Panc1 (cell line): ENCODE measurements around the gene CYP2C8. TPM values are rescaled to one million over a fixed set of nuclear protein-coding genes. Genes with fewer than 3 reads are reported as not detected.

ENCODE experiments used
- ATAC-seq: fragments of 200-7000 bp; cut with Tn5 transposase; 2 replicates; pipeline ENCODE4 v1.9.1; 2020; ENCODE audit warnings: mild to moderate bottlenecking, moderate library complexity
- BruUV-seq: library from RNA; stranded (reverse); fragments of 400-500 nt; replicated peaks from 2 replicates; lab custom pipeline; 2021; lab: Mats Ljungman, UMichigan
- CTCF ChIA-PET: fragments of 300-600 bp; sonication (Branson Sonifier 250); formaldehyde crosslinking; loops from one replicate; lab custom pipeline; 2022; ENCODE audit warnings: antibody characterized with exemption; lab: Charles Lee
- POLR2A ChIA-PET: fragments of 300-600 bp; sonication (Branson Sonifier 250); formaldehyde crosslinking; loops from one replicate; lab custom pipeline; 2022; ENCODE audit warnings: antibody characterized with exemption; lab: Charles Lee
- DNase-seq: peaks from one replicate; pipeline ENCODE4 v3.0.0-alpha.2; 2010; ENCODE audit warnings: low read depth, low spot score
- H3K27ac ChIP-seq: 2 replicates; pipeline ENCODE4 v1.5.1; 2011; ENCODE audit warnings: mild to moderate bottlenecking, low read length, inconsistent platforms
- H3K27me3 ChIP-seq: fragments of 200-500 bp; sonication (Bioruptor generic); 2 replicates; pipeline ENCODE4 v1.6.0; 2014; ENCODE audit warnings: low read length, inconsistent platforms; ENCODE audit not compliant: control insufficient read depth, insufficient read depth
- H3K36me3 ChIP-seq: fragments of 200-500 bp; sonication (Bioruptor generic); 2 replicates; pipeline ENCODE4 v1.5.1; 2014; ENCODE audit warnings: inconsistent platforms, mild to moderate bottlenecking, low read length, moderate library complexity; ENCODE audit not compliant: control insufficient read depth, insufficient read depth
- H3K4me1 ChIP-seq: 2 replicates; pipeline ENCODE4 v1.5.1; 2011; ENCODE audit warnings: inconsistent platforms, mild to moderate bottlenecking, low read length, moderate library complexity; ENCODE audit not compliant: control insufficient read depth, insufficient read depth
- H3K4me3 ChIP-seq, 2 experiments: 2 replicates each; pipeline ENCODE4 v1.5.1; 2011 to 2012; ENCODE audit warnings: low read depth in 2 of 2, low read length in 2 of 2, mild to moderate bottlenecking in 2 of 2, inconsistent platforms in 1 of 2, moderate library complexity in 1 of 2
- H3K9me3 ChIP-seq: fragments of 200-500 bp; sonication (Bioruptor generic); 2 replicates; pipeline ENCODE4 v1.5.1; 2014; ENCODE audit warnings: low read depth, mild to moderate bottlenecking, inconsistent platforms, low read length, moderate library complexity; ENCODE audit not compliant: control insufficient read depth, insufficient read depth
- POLR2AphosphoS5 ChIP-seq: IDR thresholded peaks from 2 replicates; pipeline ENCODE4 v1.6.1; 2012; ENCODE audit warnings: mild to moderate bottlenecking, low read depth, low read length, moderate library complexity
- REST ChIP-seq, 2 experiments: IDR thresholded peaks; 2 replicates each; pipeline ENCODE4 v1.6.1; 2011 to 2012; ENCODE audit warnings: low read depth in 2 of 2, control low read depth in 1 of 2, low read length in 1 of 2, mild to moderate bottlenecking in 1 of 2, moderate library complexity in 1 of 2; ENCODE audit not compliant: insufficient read depth in 1 of 2
- SIN3A ChIP-seq: IDR thresholded peaks from 2 replicates; pipeline ENCODE4 v1.6.1; 2012; ENCODE audit warnings: low read depth, mild to moderate bottlenecking, low read length, moderate library complexity, borderline replicate concordance; ENCODE audit not compliant: insufficient read depth
- TCF7L2 ChIP-seq: IDR thresholded peaks from 2 replicates; pipeline ENCODE4 v1.6.1; 2011; ENCODE audit warnings: mild to moderate bottlenecking, low read depth, low read length, inconsistent platforms
- in situ Hi-C: cut with HindIII; loops from 2 replicates; pipeline ENCODE4 v1.10.0; 2016; ENCODE audit warnings: low sequenced_read_pairs, low pct_unique_long_range_greater_than_20kb
- intact Hi-C: fragments of 100-400 bp; cut with micrococcal nuclease; formaldehyde crosslinking; loops from one replicate; pipeline ENCODE4 v1.10.0; 2022; ENCODE audit not compliant: unreplicated experiment
- total RNA-seq: library from RNA; stranded (reverse); gene quantifications from one replicate; pipeline ENCODE4 v1.2.1, GENCODE V29; 2021; ENCODE audit not compliant: unreplicated experiment
- TF ChIP-seq, protein P1 (sequence below): fragments of 450-650 bp; IDR thresholded peaks from 2 replicates; pipeline ENCODE4 v1.5.1; 2017; ENCODE audit warnings: mild to moderate bottlenecking

The CYP2C8 gene
- total RNA-seq, 1 experiment from 2014 or later, result 0.26 TPM

- ChIA-PET CTCF (no interaction called here), POLR2A (no interaction called here)
- DNase-seq, result no peak
- H3K9me3 ChIP-seq, result peaks cover 12% of the 10 kb centered on the region
- H3K4me1 ChIP-seq, result no peaks in the 10 kb centered on the region
- no peak overlapping the region for H3K27ac ChIP-seq
- no peak for ATAC-seq
- no peaks in the 10 kb centered on the region for H3K36me3 ChIP-seq
- BruUV-seq, result no TSS peak
- no peak overlapping the region for H3K4me3 ChIP-seq
- no peak for TF ChIP-seq REST (IDR thresholded peaks at IDR 0.05; ENCODE audit: insufficient read depth in 1 of 2, low read depth in 2 of 2, low read length in 1 of 2)
- TF ChIP-seq TCF7L2, result no peak
- TF ChIP-seq, protein P1, sequence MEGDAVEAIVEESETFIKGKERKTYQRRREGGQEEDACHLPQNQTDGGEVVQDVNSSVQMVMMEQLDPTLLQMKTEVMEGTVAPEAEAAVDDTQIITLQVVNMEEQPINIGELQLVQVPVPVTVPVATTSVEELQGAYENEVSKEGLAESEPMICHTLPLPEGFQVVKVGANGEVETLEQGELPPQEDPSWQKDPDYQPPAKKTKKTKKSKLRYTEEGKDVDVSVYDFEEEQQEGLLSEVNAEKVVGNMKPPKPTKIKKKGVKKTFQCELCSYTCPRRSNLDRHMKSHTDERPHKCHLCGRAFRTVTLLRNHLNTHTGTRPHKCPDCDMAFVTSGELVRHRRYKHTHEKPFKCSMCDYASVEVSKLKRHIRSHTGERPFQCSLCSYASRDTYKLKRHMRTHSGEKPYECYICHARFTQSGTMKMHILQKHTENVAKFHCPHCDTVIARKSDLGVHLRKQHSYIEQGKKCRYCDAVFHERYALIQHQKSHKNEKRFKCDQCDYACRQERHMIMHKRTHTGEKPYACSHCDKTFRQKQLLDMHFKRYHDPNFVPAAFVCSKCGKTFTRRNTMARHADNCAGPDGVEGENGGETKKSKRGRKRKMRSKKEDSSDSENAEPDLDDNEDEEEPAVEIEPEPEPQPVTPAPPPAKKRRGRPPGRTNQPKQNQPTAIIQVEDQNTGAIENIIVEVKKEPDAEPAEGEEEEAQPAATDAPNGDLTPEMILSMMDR, result no peak
- TF ChIP-seq SIN3A, result no peak
- TF ChIP-seq POLR2AphosphoS5, result no peak
- in situ Hi-C loops (no loop called here), intact Hi-C loops (no loop called here)
- no peaks in the 10 kb centered on the region; the same call in 1 of the 2 replicates for H3K27me3 ChIP-seq
Observed at GRCh38 chr10:94989192-94989591, 80.1 kb downstream of the CYP2C8 start.

Other genes with a start within 250 kb of the CYP2C8 start
- gene CYP2C9, start 130.8 kb downstream of the CYP2C8 start, total RNA-seq, result 0.41 TPM
- not detected for gene ACSM6, start 124.7 kb upstream of the CYP2C8 start, total RNA-seq
- gene PDLIM1, start 221.5 kb upstream of the CYP2C8 start, total RNA-seq, result 183 TPM